Fibroblast of the aortic adventitia (primary cell): Measurements from ENCODE around the gene NECAB2. TPM values are rescaled to one million over a fixed set of nuclear protein-coding genes. Genes with fewer than 3 reads are reported as not detected.

Experiments used
- DNase-seq: peaks from one replicate; pipeline ENCODE4 v3.0.0-alpha.2; 2010; ENCODE audit warnings: low read depth
- H3K4me3 ChIP-seq: 2 replicates; pipeline ENCODE4 v1.5.1; 2011; ENCODE audit warnings: low read depth, mild to moderate bottlenecking, control low read depth, low read length, moderate library complexity
- CTCF ChIP-seq: IDR thresholded peaks from 2 replicates; pipeline ENCODE4 v1.5.1; 2011; ENCODE audit warnings: mild to moderate bottlenecking, low read length, control low read depth, inconsistent platforms; ENCODE audit not compliant: insufficient read depth
- total RNA-seq: library from RNA; depleted of rRNA; stranded (reverse); fragments of >200 nt; gene quantifications from 2 replicates; pipeline ENCODE4 v1.2.3, GENCODE V29; 2012; ENCODE audit warnings: low replicate concordance

NECAB2 gene
- total RNA-seq, 1 donor: 0.18 TPM

- TF ChIP-seq CTCF: no peak
- H3K4me3 ChIP-seq: no peak overlapping the region
- no peak for DNase-seq
Observed at GRCh38 chr16:84003038-84003437, 35.0 kb downstream of the NECAB2 start.

GRCh38 chr16:84004442-84004841, 36.4 kb downstream of the NECAB2 start:
- no peak for TF ChIP-seq CTCF

GRCh38 chr16:84005391-84005790, 37.3 kb downstream of the NECAB2 start:
- TF ChIP-seq CTCF: no peak

More at GRCh38 chr16:84004442-84004841, 36.4 kb downstream of the NECAB2 start:
- no peak overlapping the region for H3K4me3 ChIP-seq
- no peak for DNase-seq

GRCh38 chr16:84007520-84007919, 39.5 kb downstream of the NECAB2 start:
- no peak for TF ChIP-seq CTCF
- H3K4me3 ChIP-seq: no peak overlapping the region

More at GRCh38 chr16:84005391-84005790, 37.3 kb downstream of the NECAB2 start:
- DNase-seq: no peak
- no peak overlapping the region for H3K4me3 ChIP-seq

GRCh38 chr16:84007965-84008364, 39.9 kb downstream of the NECAB2 start:
- no peak for DNase-seq
- no peak for TF ChIP-seq CTCF

More at GRCh38 chr16:84007520-84007919, 39.5 kb downstream of the NECAB2 start:
- DNase-seq: no peak

GRCh38 chr16:84009282-84009681, 41.2 kb downstream of the NECAB2 start:
- TF ChIP-seq CTCF: no peak
- no peak overlapping the region for H3K4me3 ChIP-seq
- DNase-seq: no peak

More at GRCh38 chr16:84007965-84008364, 39.9 kb downstream of the NECAB2 start:
- H3K4me3 ChIP-seq: no peak overlapping the region
